DMS114 treated with DMSO at 0.1 percent for 48 hours (cell line): ENCODE measurements around the gene RNASEH2A.

Experiments used
- DNase-seq: peaks from one replicate; lab custom pipeline; 2025; ENCODE audit not compliant: unreplicated experiment; lab: John Stamatoyannopoulos, UW

The RNASEH2A gene

GRCh38 chr19:12858041-12858928 lies 51.9 kb downstream of the RNASEH2A start:
- DNase-seq = no peak

- DNase-seq = no peak
These were observed 53.2 kb downstream of the RNASEH2A start for GRCh38 chr19:12859546-12859945.
